Left lung (tissue), 10 donors: ENCODE results near the gene CKS2. TPM values are rescaled to one million over a fixed set of nuclear protein-coding genes. Genes with fewer than 3 reads are reported as not detected.
A peak's percentile ranks its signal among the peaks of the same experiment; 100 is the strongest.

Experiments
- ATAC-seq: fragments of 200-7000 bp; cut with Tn5 transposase; one replicate; pipeline ENCODE4 v1.9.1; 2020; ENCODE audit warnings: moderate library complexity
- DNase-seq, 4 donors: peaks; one replicate each; pipeline ENCODE4 v3.0.0-alpha.2; 2013 to 2020
- H3K27ac ChIP-seq, 2 donors: fragments of 200-600 bp; sonication (generic) in 1 of 2; one replicate each; pipeline versions ENCODE4 v1.5.0 to v1.8.0; 2020 to 2021
- H3K27me3 ChIP-seq, 2 donors: fragments of 200-600 bp; sonication (generic) in 1 of 2; one replicate each; pipeline versions ENCODE4 v1.5.0 to v1.8.0; 2020 to 2021
- H3K36me3 ChIP-seq, 2 donors: fragments of 200-600 bp; sonication (generic) in 1 of 2; one replicate each; pipeline versions ENCODE4 v1.5.0 to v1.8.0; 2020 to 2021
- H3K4me1 ChIP-seq, 2 donors: fragments of 200-600 bp; one replicate each; pipeline ENCODE4 v1.8.0; 2021
- H3K4me3 ChIP-seq, 2 donors: fragments of 200-600 bp; sonication (generic) in 1 of 2; one replicate each; pipeline versions ENCODE4 v1.5.0 to v1.8.0; 2020 to 2021; ENCODE audit warnings: mild to moderate bottlenecking in 1 of 2
- H3K9me3 ChIP-seq, 2 donors: fragments of 200-600 bp; sonication (generic) in 1 of 2; one replicate each; pipeline versions ENCODE4 v1.5.0 to v1.8.0; 2020 to 2021
- CTCF ChIP-seq, 2 donors: fragments of 200-600 bp; sonication (generic) in 1 of 2; IDR thresholded peaks; one replicate each; pipeline versions ENCODE4 v1.5.0 to v1.8.0; 2021; ENCODE audit warnings: antibody characterized with exemption in 2 of 2
- intact Hi-C, 2 donors: fragments of 100-400 bp; cut with DNase I; formaldehyde crosslinking; loops; one replicate each; pipeline versions ENCODE4 v1.11.2 to v1.14.2; 2022
- polyA plus RNA-seq, 6 donors: library from polyadenylated mRNA; unstranded; fragments of 120-200 nt; gene quantifications; one replicate each; pipeline ENCODE4 v1.2.1, GENCODE V29; 2013; ENCODE audit not compliant: insufficient read length in 6 of 6
- total RNA-seq, 2 donors: library from RNA; stranded (reverse); fragmentation: NEBNext Ultra II Directional; extraction: Animal tissue kit (Norgen Biotek cat#: 25700); gene quantifications; one replicate each; pipeline ENCODE4 v1.2.1, GENCODE V29; 2021
- donor health status: DM: no; HTN: yes; CAD: no.
- donor health status: DM: no; HTN: no; CAD: no.

The CKS2 gene
- total and polyA plus RNA-seq, 8 donors = 43.1 to 127 (median 74.6) TPM

GRCh38 chr9:89309608-89310474, 1.2 kb upstream of the CKS2 start:
- H3K4me3 ChIP-seq = peak overlapping the region; percentile 70 to 77
- TF ChIP-seq CTCF (IDR thresholded peaks at IDR 0.05) = no peak
- H3K4me1 ChIP-seq = peaks cover 20 to 42% of the 10 kb centered on the region in 2 donors
- no peaks in the 10 kb centered on the region for H3K27me3 ChIP-seq
- DNase-seq (peak in 1 of 4 donors; percentile 26), ATAC-seq (peak; percentile 22)
- H3K36me3 ChIP-seq = no peaks in the 10 kb centered on the region
- peak overlapping the region; percentile 99 to 100 for H3K27ac ChIP-seq
- intact Hi-C loops = no loop called here
- no peaks in the 10 kb centered on the region for H3K9me3 ChIP-seq

GRCh38 chr9:89311346-89312221, 589 bp downstream of the CKS2 start:
- Histone ChIP-seq H3K9me3 (no peaks in the 10 kb centered on the region), H3K4me1 (peaks cover 20 to 46% of the 10 kb centered on the region in 2 donors), H3K27ac (peak overlapping the region; percentile 64 to 99), H3K36me3 (peaks cover 0 to 4% of the 10 kb centered on the region in 2 donors), H3K27me3 (no peaks in the 10 kb centered on the region), H3K4me3 (peak overlapping the region; percentile 76 to 77)
- peak in 3 of 4 donors; percentile 14 to 85 (median 40) for DNase-seq
- peak; percentile 1 for ATAC-seq
- intact Hi-C loops = no loop called here
- TF ChIP-seq CTCF (IDR thresholded peaks at IDR 0.05) = no peak

GRCh38 chr9:89312222-89312571, 1.2 kb downstream of the CKS2 start:
- H3K4me3 ChIP-seq = peak overlapping the region; percentile 76 to 77
- peak in 2 of 4 donors; percentile 29 to 51 for DNase-seq
- no peaks in the 10 kb centered on the region for H3K9me3 ChIP-seq
- H3K27ac ChIP-seq = peak overlapping the region in 1 of 2 donors; percentile 64
- H3K36me3 ChIP-seq = peaks cover 0 to 10% of the 10 kb centered on the region in 2 donors
- TF ChIP-seq CTCF (IDR thresholded peaks at IDR 0.05) = no peak
- H3K4me1 ChIP-seq = peaks cover 23 to 46% of the 10 kb centered on the region in 2 donors
- H3K27me3 ChIP-seq = no peaks in the 10 kb centered on the region
- no peak for ATAC-seq
- intact Hi-C loops = no loop called here

GRCh38 chr9:89313842-89314241, 2.8 kb downstream of the CKS2 start:
- no peak overlapping the region for H3K27ac ChIP-seq
- no peak for TF ChIP-seq CTCF (IDR thresholded peaks at IDR 0.05)
- ATAC-seq = no peak
- H3K9me3 ChIP-seq = no peaks in the 10 kb centered on the region
- DNase-seq = no peak
- H3K36me3 ChIP-seq = peaks cover 0 to 14% of the 10 kb centered on the region in 2 donors
- H3K4me3 ChIP-seq = peak overlapping the region; percentile 76 to 77
- no peaks in the 10 kb centered on the region for H3K27me3 ChIP-seq
- H3K4me1 ChIP-seq = peaks cover 29 to 54% of the 10 kb centered on the region in 2 donors
- intact Hi-C loops = no loop called here
